ENCODE results near the gene PCDHA8.

DNA sequence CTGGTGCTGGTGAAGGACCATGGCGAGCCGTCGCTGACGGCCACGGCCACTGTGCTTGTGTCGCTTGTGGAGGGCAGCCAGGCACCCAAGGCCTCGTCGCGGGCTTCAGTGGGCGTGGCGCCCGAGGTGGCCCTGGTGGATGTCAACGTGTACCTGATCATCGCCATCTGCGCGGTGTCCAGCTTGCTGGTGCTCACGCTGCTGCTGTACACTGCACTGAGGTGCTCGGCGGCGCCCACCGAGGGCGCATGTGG, 16.9 kb downstream of the PCDHA8 start:
- no peak for TF ChIP-seq EP300 (IDR thresholded peaks at IDR 0.05; ENCODE audit: low read depth in 2 of 2, low read length in 2 of 2)
- TF ChIP-seq EP300 (CRISPR knock-in tag; IDR thresholded peaks at IDR 0.05; ENCODE audit: borderline replicate concordance) = no peak
- TF ChIP-seq ZKSCAN1 (IDR thresholded peaks at IDR 0.05; ENCODE audit: low read length) = no peak
- TF ChIP-seq, protein P1, sequence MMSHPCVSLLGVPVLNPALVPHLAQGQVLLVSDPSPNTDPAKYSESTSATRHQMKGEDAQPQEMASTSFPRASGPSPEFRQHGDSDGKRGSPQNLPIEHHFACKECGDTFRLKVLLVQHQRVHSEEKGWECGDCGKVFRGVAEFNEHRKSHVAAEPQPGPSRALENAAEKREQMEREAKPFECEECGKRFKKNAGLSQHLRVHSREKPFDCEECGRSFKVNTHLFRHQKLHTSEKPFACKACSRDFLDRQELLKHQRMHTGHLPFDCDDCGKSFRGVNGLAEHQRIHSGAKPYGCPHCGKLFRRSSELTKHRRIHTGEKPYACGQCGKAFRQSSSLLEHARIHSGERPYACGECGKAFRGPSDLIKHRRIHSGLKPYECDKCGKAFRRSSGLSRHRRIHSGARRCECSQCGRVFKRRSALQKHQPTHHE (CRISPR knock-in tag; IDR thresholded peaks at IDR 0.05; ENCODE audit: borderline replicate concordance) = no peak

Data from HepG2 (cell line).